Measurements from ENCODE around the gene POLK. TPM values are rescaled to one million over a fixed set of nuclear protein-coding genes. Genes with fewer than 3 reads are reported as not detected.

The POLK gene
- total and polyA plus RNA-seq, 2 of the 4 experiments (the other 2 are of a cell fraction) = 10.4 to 24.4 TPM

GRCh38 chr5:75482482-75482881 lies 29.2 kb upstream of the POLK start:
- TF ChIP-seq MAZ (IDR thresholded peaks at IDR 0.05; ENCODE audit: borderline replicate concordance, low read depth, low read length) (no peak), ELK1 (IDR thresholded peaks at IDR 0.05; ENCODE audit: borderline replicate concordance, low read depth, low read length) (no peak), CEBPB (IDR thresholded peaks at IDR 0.05; ENCODE audit: low read depth, low read length) (no peak), RAD21 (IDR thresholded peaks at IDR 0.05; ENCODE audit: low read length) (no peak), RCOR1 (IDR thresholded peaks at IDR 0.05; ENCODE audit: insufficient replicate concordance, low read length) (no peak), NFE2L2 (IDR thresholded peaks at IDR 0.05; ENCODE audit: low read depth, low read length) (no peak), MXI1 (IDR thresholded peaks at IDR 0.05; ENCODE audit: borderline replicate concordance, low read depth, low read length) (no peak), FOS (IDR thresholded peaks at IDR 0.05; ENCODE audit: low read depth, low read length) (no peak), POLR2A (IDR thresholded peaks at IDR 0.05; ENCODE audit: low read depth, low read length) (no peak), SMC3 (IDR thresholded peaks at IDR 0.05; ENCODE audit: low read depth, low read length) (no peak), MAFK (IDR thresholded peaks at IDR 0.05; ENCODE audit: low read depth, low read length) (no peak), RFX5 (IDR thresholded peaks at IDR 0.05; ENCODE audit: low read depth, low read length) (no peak), USF2 (IDR thresholded peaks at IDR 0.05; ENCODE audit: low read depth, low read length) (no peak), BHLHE40 (IDR thresholded peaks at IDR 0.05; ENCODE audit: low read depth, low read length) (no peak), CHD1 (IDR thresholded peaks at IDR 0.05; ENCODE audit: low read depth, low read length) (no peak), CTCF (conservative IDR thresholded peaks at IDR 0.05; ENCODE audit: low read depth, low read length) (no peak)
- no peak overlapping the region for H3K9ac ChIP-seq (ENCODE audit: low read depth, low read length)
- no peak overlapping the region for H2BK120ac ChIP-seq (ENCODE audit: low read depth, low read length)
- no peak overlapping the region for H4K8ac ChIP-seq (ENCODE audit: low read depth in 2 of 2, low read length in 2 of 2)
- peaks cover 3% of the 10 kb centered on the region; the same call in 1 of the 2 replicates for H3K9me1 ChIP-seq (ENCODE audit: insufficient read depth, low read length)
- no peak overlapping the region for H3K23ac ChIP-seq (ENCODE audit: low read depth, low read length)
- no peak overlapping the region for H2AFZ ChIP-seq (replicated peaks; ENCODE audit: low read length, poor library complexity)
- CTCF ChIA-PET = interaction anchor here (0.6 kb wide), 2 partner anchors 63 to 110 kb away, joined by 4 to 5 read pairs; no protein-coding TSS in a partner anchor
- intact Hi-C loops (cut with micrococcal nuclease) (no loop called here), in situ Hi-C loops (cut with MboI; ENCODE audit: low sequenced_read_pairs) (no loop called here), dilution Hi-C loops (cut with HindIII; ENCODE audit: low sequenced_read_pairs, unreplicated experiment) (no loop called here)
- H3K4me1 ChIP-seq (ENCODE audit: control insufficient read depth, insufficient read depth, low read length) = no peaks in the 10 kb centered on the region
- POLR2A ChIA-PET (ENCODE audit: unreplicated experiment) = no interaction called here
- no peak overlapping the region for H3K4me2 ChIP-seq (ENCODE audit: low read depth, low read length)
- no peaks in the 10 kb centered on the region for H3K36me3 ChIP-seq (ENCODE audit: control insufficient read depth, insufficient read depth, low read length)
- no peak overlapping the region for H4K5ac ChIP-seq (ENCODE audit: low read depth, low read length)
- no peak overlapping the region for H3K4ac ChIP-seq (ENCODE audit: low read depth, low read length)
- no peak for DNase-seq
- H4K91ac ChIP-seq (ENCODE audit: insufficient read depth, low read depth, low read length) = no peak overlapping the region
- no peaks in the 10 kb centered on the region for H3K27me3 ChIP-seq (ENCODE audit: control insufficient read depth, insufficient read depth, low read length)
- H3K4me3 ChIP-seq (ENCODE audit: insufficient read depth, low read depth, low read length) = no peak overlapping the region
- no peak overlapping the region for H3K27ac ChIP-seq (ENCODE audit: insufficient read depth, low read length)
- H2AK5ac ChIP-seq (ENCODE audit: low read depth, low read length) = no peak overlapping the region
- H2BK5ac ChIP-seq (ENCODE audit: low read depth, low read length, poor library complexity, severe bottlenecking) = no peak overlapping the region
- H3K79me1 ChIP-seq (ENCODE audit: low read depth in 1 of 2, low read length in 2 of 2) = peaks cover 20 to 28% of the 10 kb centered on the region in 2 experiments
- H3K14ac ChIP-seq (replicated peaks; ENCODE audit: low read depth, low read length) = no peak overlapping the region
- WGBS, 2 experiments (ENCODE audit: extremely low coverage in 2 of 2, insufficient read length in 1 of 2) = no CpG with 5 or more reads among the region's 3 CpGs
- ATAC-seq (ENCODE audit: low read depth) = no peak
- H4K20me1 ChIP-seq (ENCODE audit: insufficient read depth, low read length) = peaks cover 21% of the 10 kb centered on the region; the same call in 1 of the 2 replicates
- no peak overlapping the region for H2BK15ac ChIP-seq (ENCODE audit: low read depth, low read length)
- no peak overlapping the region for H2BK20ac ChIP-seq (ENCODE audit: low read depth, low read length)
- H3K18ac ChIP-seq (ENCODE audit: low read depth, low read length) = no peak overlapping the region
- no peak overlapping the region for H3K56ac ChIP-seq (ENCODE audit: extremely low read depth, insufficient read depth, low read length)
- H3K9me3 ChIP-seq (ENCODE audit: control insufficient read depth, insufficient read depth, low read length) = no peaks in the 10 kb centered on the region
- H2AK9ac ChIP-seq (replicated peaks; ENCODE audit: low read depth, low read length, poor library complexity) = no peak overlapping the region
- no TSS peak for BruUV-seq (replicated peaks)
